Stimulated activated CD8-positive, alpha-beta memory T cell treated with anti-CD3 and anti-CD28 coated beads, Interleukin-7, amount 100 ng/mL, for 4 hours (primary cell): ENCODE results near the gene ANKRD39.
A peak's percentile ranks its signal among the peaks of the same experiment; 100 is the strongest.

ENCODE experiments used
- DNase-seq, 2 donors: peaks; one replicate each; pipeline ENCODE4 v3.0.0-alpha.2; 2020; ENCODE audit warnings: low read depth in 2 of 2

ANKRD39 gene

GRCh38 chr2:96853321-96853720 is 4.5 kb downstream of the ANKRD39 start:
- no peak for DNase-seq

- no peak for DNase-seq
These were observed 5.1 kb downstream of the ANKRD39 start for GRCh38 chr2:96852667-96853066.

- no peak for DNase-seq
These were observed 9.6 kb downstream of the ANKRD39 start for GRCh38 chr2:96848264-96848663.

- DNase-seq: no peak
These were observed 10.2 kb downstream of the ANKRD39 start for GRCh38 chr2:96847586-96847985.

- DNase-seq: no peak
These were observed 11.0 kb downstream of the ANKRD39 start for GRCh38 chr2:96846825-96847224.

- DNase-seq: no peak
These were observed 13.4 kb downstream of the ANKRD39 start for GRCh38 chr2:96844405-96844808.

- no peak for DNase-seq
These were observed 14.1 kb downstream of the ANKRD39 start, which contains the start of gene ANKRD23 for GRCh38 chr2:96843538-96844268. ANKRD23 (minus strand) TSS chr2:96844021; CDS start chr2:96843992, 29 bp downstream.

GRCh38 chr2:96842600-96842999 is 15.2 kb downstream of the ANKRD39 start:
- DNase-seq: no peak

- DNase-seq: no peak
These were observed 15.9 kb downstream of the ANKRD39 start for GRCh38 chr2:96841701-96842495.

GRCh38 chr2:96839875-96840850 is 17.7 kb downstream of the ANKRD39 start:
- no peak for DNase-seq

GRCh38 chr2:96839293-96839874 is 18.4 kb downstream of the ANKRD39 start:
- DNase-seq: peak; percentile 56 to 79

GRCh38 chr2:96838345-96839292 is 19.2 kb downstream of the ANKRD39 start:
- DNase-seq: no peak

- DNase-seq: no peak
These were observed 20.2 kb downstream of the ANKRD39 start for GRCh38 chr2:96837575-96837974.

GRCh38 chr2:96835830-96836229 is 22.0 kb downstream of the ANKRD39 start:
- DNase-seq: no peak

GRCh38 chr2:96832754-96833507 is 24.9 kb downstream of the ANKRD39 start:
- no peak for DNase-seq

GRCh38 chr2:96832408-96832753 is 25.4 kb downstream of the ANKRD39 start:
- DNase-seq: no peak

GRCh38 chr2:96831679-96832078 is 26.1 kb downstream of the ANKRD39 start:
- no peak for DNase-seq

- DNase-seq: no peak
These were observed 27.7 kb downstream of the ANKRD39 start for GRCh38 chr2:96830044-96830562.

- no peak for DNase-seq
These were observed 28.9 kb downstream of the ANKRD39 start for GRCh38 chr2:96828874-96829273.
